HEK293 (cell line): Measurements from ENCODE around the gene BUD23.

Source experiments
- CTCF ChIP-seq: fragments of 450-650 bp; formaldehyde crosslinking; IDR thresholded peaks from 2 replicates; pipeline ENCODE4 v1.5.1; 2016; ENCODE audit warnings: missing biosample characterization, missing genetic modification characterization
- GFI1B ChIP-seq: fragments of 450-650 bp; formaldehyde crosslinking; IDR thresholded peaks from 2 replicates; pipeline ENCODE4 v1.5.1; 2016; ENCODE audit warnings: missing biosample characterization, missing genetic modification characterization
- GLIS2 ChIP-seq: fragments of 450-650 bp; formaldehyde crosslinking; IDR thresholded peaks from 2 replicates; pipeline ENCODE4 v1.5.1; 2016; ENCODE audit warnings: missing biosample characterization, missing genetic modification characterization
- HIC1 ChIP-seq: fragments of 450-650 bp; formaldehyde crosslinking; IDR thresholded peaks from 2 replicates; pipeline ENCODE4 v1.5.1; 2016; ENCODE audit warnings: missing biosample characterization, missing genetic modification characterization
- KLF1 ChIP-seq: fragments of 450-650 bp; formaldehyde crosslinking; IDR thresholded peaks from 2 replicates; pipeline ENCODE4 v1.5.1; 2016; ENCODE audit warnings: missing biosample characterization, missing genetic modification characterization
- KLF16 ChIP-seq: fragments of 450-650 bp; formaldehyde crosslinking; IDR thresholded peaks from 2 replicates; pipeline ENCODE4 v1.5.1; 2017; ENCODE audit warnings: missing biosample characterization, missing genetic modification characterization
- KLF7 ChIP-seq: fragments of 450-650 bp; formaldehyde crosslinking; IDR thresholded peaks from 2 replicates; pipeline ENCODE4 v1.5.1; 2016; ENCODE audit warnings: missing biosample characterization, missing genetic modification characterization, borderline replicate concordance
- MEIS1 ChIP-seq: sonication (generic); formaldehyde crosslinking; IDR thresholded peaks from 2 replicates; pipeline ENCODE4 v1.8.1; 2022; ENCODE audit warnings: missing genetic modification reagents, mild to moderate bottlenecking, borderline replicate concordance
- PRDM4 ChIP-seq: fragments of 450-650 bp; formaldehyde crosslinking; IDR thresholded peaks from 2 replicates; pipeline ENCODE4 v1.5.1; 2017; ENCODE audit warnings: missing biosample characterization, missing genetic modification characterization
- SCRT2 ChIP-seq: fragments of 450-650 bp; formaldehyde crosslinking; IDR thresholded peaks from 2 replicates; pipeline ENCODE4 v1.5.1; 2016; ENCODE audit warnings: missing biosample characterization, missing genetic modification characterization
- ZBTB10 ChIP-seq: fragments of 450-650 bp; formaldehyde crosslinking; IDR thresholded peaks from 2 replicates; pipeline ENCODE4 v1.5.1; 2016; ENCODE audit warnings: missing biosample characterization, missing genetic modification characterization
- ZEB2 ChIP-seq: fragments of 450-650 bp; formaldehyde crosslinking; IDR thresholded peaks from 2 replicates; pipeline ENCODE4 v1.5.1; 2016; ENCODE audit warnings: missing biosample characterization, missing genetic modification characterization
- ZIC2 ChIP-seq: fragments of 450-650 bp; formaldehyde crosslinking; IDR thresholded peaks from 2 replicates; pipeline ENCODE4 v1.5.1; 2016; ENCODE audit warnings: missing biosample characterization, missing genetic modification characterization
- ZNF175 ChIP-seq: fragments of 450-650 bp; formaldehyde crosslinking; IDR thresholded peaks from 2 replicates; pipeline ENCODE4 v1.5.1; 2016; ENCODE audit warnings: missing biosample characterization, missing genetic modification characterization
- ZNF19 ChIP-seq: fragments of 450-650 bp; formaldehyde crosslinking; IDR thresholded peaks from 2 replicates; pipeline ENCODE4; 2016; ENCODE audit warnings: missing biosample characterization, missing genetic modification characterization, low read depth
- ZNF2 ChIP-seq: fragments of 450-650 bp; formaldehyde crosslinking; IDR thresholded peaks from 2 replicates; pipeline ENCODE4 v1.5.1; 2016; ENCODE audit warnings: missing biosample characterization, missing genetic modification characterization
- ZNF341 ChIP-seq: fragments of 450-650 bp; formaldehyde crosslinking; IDR thresholded peaks from 2 replicates; pipeline ENCODE4; 2016; ENCODE audit warnings: low read depth, missing biosample characterization, missing genetic modification characterization
- ZNF394 ChIP-seq: fragments of 450-650 bp; formaldehyde crosslinking; IDR thresholded peaks from 2 replicates; pipeline ENCODE4 v1.5.1; 2016; ENCODE audit warnings: missing biosample characterization, missing genetic modification characterization, mild to moderate bottlenecking, moderate library complexity, borderline replicate concordance
- ZNF404 ChIP-seq: fragments of 450-650 bp; formaldehyde crosslinking; IDR thresholded peaks from 2 replicates; pipeline ENCODE4 v1.5.1; 2017; ENCODE audit warnings: missing biosample characterization, missing genetic modification characterization
- ZNF48 ChIP-seq: fragments of 450-650 bp; formaldehyde crosslinking; IDR thresholded peaks from 2 replicates; pipeline ENCODE4 v1.5.1; 2016; ENCODE audit warnings: missing biosample characterization, missing genetic modification characterization
- ZNF514 ChIP-seq: fragments of 450-650 bp; formaldehyde crosslinking; IDR thresholded peaks from 2 replicates; pipeline ENCODE4 v1.5.1; 2016; ENCODE audit warnings: missing biosample characterization, missing genetic modification characterization
- ZNF530 ChIP-seq: fragments of 450-650 bp; formaldehyde crosslinking; IDR thresholded peaks from 2 replicates; pipeline ENCODE4 v1.5.1; 2016; ENCODE audit warnings: low read depth, missing biosample characterization, missing genetic modification characterization
- ZNF544 ChIP-seq: fragments of 450-650 bp; formaldehyde crosslinking; IDR thresholded peaks from 2 replicates; pipeline ENCODE4 v1.5.0; 2017; ENCODE audit warnings: missing biosample characterization, missing genetic modification characterization
- ZNF580 ChIP-seq: fragments of 450-650 bp; formaldehyde crosslinking; IDR thresholded peaks from 2 replicates; pipeline ENCODE4 v1.5.1; 2016; ENCODE audit warnings: missing biosample characterization, missing genetic modification characterization
- ZNF585B ChIP-seq: fragments of 450-650 bp; formaldehyde crosslinking; IDR thresholded peaks from 2 replicates; pipeline ENCODE4 v1.5.1; 2016; ENCODE audit warnings: missing biosample characterization, missing genetic modification characterization
- ZNF600 ChIP-seq: fragments of 450-650 bp; formaldehyde crosslinking; IDR thresholded peaks from 2 replicates; pipeline ENCODE4 v1.5.1; 2016; ENCODE audit warnings: missing biosample characterization, missing genetic modification characterization
- ZNF610 ChIP-seq: fragments of 450-650 bp; formaldehyde crosslinking; IDR thresholded peaks from 2 replicates; pipeline ENCODE4 v1.5.1; 2016; ENCODE audit warnings: missing biosample characterization, missing genetic modification characterization, borderline replicate concordance
- ZNF677 ChIP-seq: fragments of 450-650 bp; IDR thresholded peaks from 2 replicates; pipeline ENCODE4 v1.5.0; 2018; ENCODE audit warnings: missing biosample characterization, mild to moderate bottlenecking, missing genetic modification characterization, moderate library complexity
- ZNF704 ChIP-seq: fragments of 450-650 bp; formaldehyde crosslinking; IDR thresholded peaks from 2 replicates; pipeline ENCODE4 v1.5.1; 2016; ENCODE audit warnings: missing biosample characterization, missing genetic modification characterization
- ZNF76 ChIP-seq: fragments of 450-650 bp; formaldehyde crosslinking; IDR thresholded peaks from 2 replicates; pipeline ENCODE4; 2016; ENCODE audit warnings: low read depth, missing biosample characterization, missing genetic modification characterization, borderline replicate concordance

BUD23 gene

GRCh38 chr7:73647725-73648592, 35.4 kb upstream of the BUD23 start (continued):
- TF ChIP-seq HIC1 (tag by site-specific recombination) (0 out of 2 replicates have a peak, but pooled peaks have one; percentile 48), ZNF341 (tag by site-specific recombination) (no peak), ZNF600 (no peak), ZNF404 (tag by site-specific recombination) (no peak), ZNF2 (tag by site-specific recombination) (no peak), KLF7 (tag by site-specific recombination) (no peak), SCRT2 (no peak), KLF16 (tag by site-specific recombination) (no peak), ZNF580 (tag by site-specific recombination) (no peak), ZNF48 (no peak), ZNF530 (tag by site-specific recombination) (no peak), ZNF677 (tag by site-specific recombination) (no peak), ZNF514 (tag by site-specific recombination) (no peak), ZBTB10 (tag by site-specific recombination) (no peak), ZNF544 (tag by site-specific recombination) (no peak), GLIS2 (tag by site-specific recombination) (peak; percentile 70; the same call in 1 of the 2 replicates), ZNF19 (no peak), ZNF76 (tag by site-specific recombination) (no peak), KLF1 (tag by site-specific recombination) (no peak; the same call in 1 of the 2 replicates), GFI1B (tag by site-specific recombination) (no peak), ZNF394 (tag by site-specific recombination) (no peak), ZNF610 (tag by site-specific recombination) (no peak), MEIS1 (CRISPR knock-in tag) (no peak), ZEB2 (no peak; the same call in 1 of the 2 replicates), ZIC2 (tag by site-specific recombination) (peak; percentile 49), PRDM4 (tag by site-specific recombination) (no peak; the same call in 1 of the 2 replicates), ZNF175 (no peak), CTCF (tag by site-specific recombination) (no peak), ZNF704 (tag by site-specific recombination) (no peak), ZNF585B (tag by site-specific recombination) (no peak)
